ENCODE measurements around the gene SREBF2.

Gene SREBF2

DNA sequence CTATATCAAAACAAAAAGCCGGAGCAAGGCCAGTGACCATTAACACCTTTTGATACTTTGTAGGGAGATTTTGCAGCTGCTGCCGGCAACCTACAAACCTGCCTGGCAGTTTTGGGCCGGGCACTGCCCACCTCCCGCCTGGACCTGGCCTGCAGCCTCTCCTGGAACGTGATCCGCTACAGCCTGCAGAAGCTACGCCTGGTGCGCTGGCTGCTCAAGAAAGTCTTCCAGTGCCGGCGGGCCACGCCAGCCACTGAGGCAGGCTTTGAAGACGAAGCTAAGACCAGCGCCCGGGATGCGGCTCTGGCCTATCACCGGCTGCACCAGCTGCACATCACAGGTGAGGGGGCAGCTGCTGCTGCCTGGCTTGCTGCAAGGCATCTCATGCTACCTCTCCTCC lies 47.7 kb downstream of the SREBF2 start:
- DNase-seq = no peak

DNA sequence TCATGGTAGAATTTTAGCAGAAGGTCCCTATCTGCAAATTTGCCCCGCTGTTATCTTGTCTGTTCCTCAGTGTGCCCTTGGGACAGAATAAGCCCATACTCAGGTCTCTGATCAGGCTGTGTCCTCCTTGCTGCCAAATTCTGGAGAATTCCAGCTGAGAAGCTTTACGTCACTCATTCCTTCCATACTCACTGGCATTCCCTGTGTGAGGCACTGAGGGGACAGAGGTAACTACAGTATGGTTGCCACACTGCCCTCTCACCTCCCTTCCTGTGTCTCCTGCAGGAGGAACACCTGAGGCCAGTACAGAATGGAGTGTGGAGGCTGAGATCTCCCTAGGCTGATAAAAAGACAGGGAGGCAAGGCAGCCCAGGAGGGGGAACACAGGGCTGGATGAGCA lies 50.5 kb downstream of the SREBF2 start:
- no peak for DNase-seq

DNA sequence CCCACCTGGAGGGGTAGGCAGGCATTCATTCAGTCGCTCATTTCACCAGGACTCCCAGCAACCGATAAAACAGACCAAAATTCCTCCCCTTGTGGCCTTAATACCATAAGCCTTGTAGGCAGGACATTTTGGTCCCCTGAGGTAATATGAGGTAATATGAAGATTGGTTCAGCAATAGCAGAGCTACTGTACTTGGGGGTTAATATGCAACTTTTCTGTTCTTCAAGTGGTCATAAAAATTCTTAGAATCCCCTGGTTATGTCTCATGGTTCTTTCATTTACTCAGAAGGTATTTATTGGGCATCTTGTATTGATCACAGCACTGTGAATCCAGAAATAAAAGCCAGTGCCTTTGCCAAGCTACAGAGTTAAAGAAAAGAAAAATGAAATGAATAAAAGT lies 52.2 kb downstream of the SREBF2 start:
- no peak for DNase-seq

DNA sequence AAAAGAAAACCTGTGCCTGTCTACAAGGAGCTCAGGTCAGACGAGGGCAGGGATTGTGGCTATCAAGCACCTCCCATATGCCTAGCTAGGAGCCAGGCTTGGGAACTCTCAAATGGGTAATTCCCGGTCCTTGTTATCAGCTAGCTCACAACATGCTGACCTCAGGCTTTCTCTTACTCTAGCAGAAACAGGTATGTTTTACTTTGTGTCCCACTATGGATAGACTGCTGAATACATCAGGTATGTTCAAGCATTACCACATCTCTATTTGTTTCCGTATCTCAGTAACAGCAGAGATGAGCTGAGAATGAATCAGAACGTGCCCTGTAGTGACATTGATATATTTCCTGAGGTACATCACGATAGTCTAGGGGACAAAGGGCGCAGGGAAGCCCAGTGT lies 52.6 kb downstream of the SREBF2 start:
- no peak for DNase-seq

DNA sequence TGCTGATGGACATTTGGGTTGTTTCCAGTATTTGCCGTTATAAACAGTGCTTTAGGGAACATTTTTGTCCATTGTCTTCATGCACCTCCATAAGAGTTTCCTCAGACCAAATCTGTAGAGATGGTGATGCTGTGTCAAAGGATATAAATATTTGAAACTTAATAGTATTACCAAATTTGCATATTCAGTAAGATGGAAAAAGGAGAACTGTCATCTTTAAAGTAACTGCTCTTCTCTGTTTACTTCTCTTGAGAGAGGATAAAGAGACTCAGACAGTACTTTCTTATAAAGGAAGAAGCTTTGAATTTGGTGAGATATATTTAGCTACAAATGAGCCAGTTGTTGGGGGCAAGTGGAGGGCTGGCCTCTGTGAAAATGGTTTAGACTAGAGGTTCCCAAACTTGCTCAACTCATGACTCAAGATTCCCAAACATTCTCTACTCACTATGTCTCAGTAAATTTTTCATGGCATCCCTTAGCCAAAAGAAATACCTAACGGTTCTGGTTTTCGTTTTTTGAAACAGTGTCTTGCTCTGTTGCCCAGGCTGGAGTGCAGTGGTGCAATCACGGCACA lies 55.8 kb downstream of the SREBF2 start:
- no peak for DNase-seq

DNA sequence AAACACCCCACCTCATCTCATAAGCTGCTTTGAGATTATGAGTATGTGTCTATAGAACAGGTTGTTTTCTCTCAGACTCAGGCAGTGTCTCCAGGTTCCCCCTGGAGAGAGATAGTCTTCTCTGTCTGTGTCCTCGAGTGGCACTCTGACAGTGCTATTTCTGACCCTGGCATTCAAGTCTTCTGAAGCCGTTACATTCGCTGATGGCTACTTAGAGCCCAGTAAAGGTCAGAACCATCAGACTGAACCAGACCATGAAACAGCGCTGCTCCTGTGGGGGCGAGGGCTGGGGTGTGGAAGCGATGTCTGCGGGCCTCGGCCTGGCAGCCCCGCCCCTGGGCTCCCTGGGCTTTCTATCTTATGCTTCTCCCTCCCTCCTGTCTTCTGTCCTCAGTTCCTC lies 58.5 kb downstream of the SREBF2 start:
- DNase-seq = no peak

DNA sequence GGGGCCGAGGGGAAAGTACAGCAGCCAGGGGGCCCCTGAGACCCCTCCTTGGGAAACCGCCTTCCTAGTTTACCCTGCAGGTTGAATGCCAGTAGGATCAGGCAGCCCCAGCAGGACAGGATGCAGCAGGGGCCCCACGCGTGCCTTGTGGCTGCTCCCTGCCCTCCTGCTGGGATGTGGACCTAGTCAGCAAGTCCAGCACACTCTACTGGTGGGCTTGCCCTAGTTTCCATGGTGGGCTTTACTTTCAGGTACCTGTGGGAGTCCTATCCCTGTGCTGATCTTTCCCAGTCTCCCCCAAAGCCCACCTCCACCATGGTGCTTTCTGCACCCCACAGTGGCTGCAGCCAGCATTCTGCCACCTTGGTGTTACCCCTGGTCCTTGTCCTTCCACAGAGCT lies 59.8 kb downstream of the SREBF2 start:
- no peak for DNase-seq

DNA sequence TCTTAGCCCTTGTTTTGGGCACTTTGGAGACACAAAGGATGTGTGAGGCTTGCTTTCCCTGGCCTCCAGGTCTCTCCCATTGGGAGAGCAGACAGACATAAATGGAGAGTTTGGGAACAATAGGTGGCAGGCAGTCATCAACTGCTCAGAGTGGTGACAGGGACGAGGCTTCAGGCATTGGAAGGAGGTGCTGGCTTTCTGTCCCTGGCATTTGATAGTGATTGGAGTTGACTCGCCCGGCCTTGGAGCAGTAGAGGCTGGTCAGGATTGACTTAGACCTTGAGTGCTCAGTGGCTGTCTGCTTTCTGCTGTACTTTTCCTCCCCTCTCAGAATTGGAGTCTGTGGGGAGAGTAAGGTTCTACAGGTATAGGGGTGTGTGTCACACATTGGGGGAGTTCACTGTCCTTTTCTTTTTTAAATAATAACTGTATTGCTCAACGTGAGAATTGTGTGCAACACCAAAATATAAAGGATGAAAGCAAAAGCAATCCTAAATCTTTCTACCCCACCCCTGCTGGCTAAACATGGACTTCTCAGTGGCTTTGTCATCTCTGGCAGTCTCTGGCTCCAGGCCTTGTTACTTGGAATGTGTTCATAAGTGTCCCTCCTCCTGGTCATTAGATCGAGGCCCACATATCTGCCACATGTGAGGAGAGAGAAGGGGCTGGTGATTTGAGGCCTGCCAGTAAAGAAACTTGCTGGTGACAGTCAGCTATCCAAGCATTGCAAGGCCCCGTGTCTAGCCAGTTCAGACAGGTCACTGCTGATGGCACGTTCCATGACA lies 60.9 kb downstream of the SREBF2 start:
- no peak for DNase-seq

DNA sequence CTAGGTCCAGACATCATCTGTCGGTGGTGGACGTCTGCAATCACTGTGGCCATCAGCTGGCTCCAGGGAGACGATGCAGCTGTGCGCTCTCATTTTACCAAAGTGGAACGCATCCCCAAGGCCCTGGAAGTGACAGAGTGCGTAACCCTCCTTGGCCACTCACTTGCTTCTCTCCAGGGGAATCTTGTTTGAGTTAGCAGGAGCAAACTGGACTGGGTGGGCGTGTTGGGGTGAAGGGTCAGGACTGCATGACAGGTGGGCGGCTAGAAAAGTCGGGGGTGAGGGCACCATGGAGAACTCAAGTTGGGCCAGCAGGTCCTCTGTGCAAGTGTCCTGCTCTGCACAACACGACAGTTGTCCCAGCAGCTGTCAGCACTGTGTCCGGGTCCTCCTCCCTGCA lies 65.7 kb downstream of the SREBF2 start:
- DNase-seq = no peak

DNA sequence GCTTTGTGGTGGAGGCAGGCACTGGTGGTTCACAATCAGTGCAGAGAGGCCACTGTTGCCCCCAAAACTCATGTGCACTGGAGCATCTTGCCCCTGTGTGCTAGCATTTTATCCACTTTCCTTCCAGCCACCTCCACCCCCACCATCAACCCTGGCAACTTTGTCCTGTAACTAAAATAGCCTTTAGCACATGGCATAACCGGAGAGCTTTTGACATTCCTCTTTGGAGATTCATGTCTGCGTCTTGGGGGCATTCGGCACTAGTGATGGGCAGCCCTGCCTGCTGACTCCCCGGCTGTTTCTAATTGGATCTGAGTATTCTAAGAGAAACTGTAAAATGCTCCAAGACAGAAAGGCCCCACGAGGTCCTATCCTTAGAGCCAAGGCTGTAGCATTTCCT lies 66.2 kb downstream of the SREBF2 start:
- no peak for DNase-seq

DNA sequence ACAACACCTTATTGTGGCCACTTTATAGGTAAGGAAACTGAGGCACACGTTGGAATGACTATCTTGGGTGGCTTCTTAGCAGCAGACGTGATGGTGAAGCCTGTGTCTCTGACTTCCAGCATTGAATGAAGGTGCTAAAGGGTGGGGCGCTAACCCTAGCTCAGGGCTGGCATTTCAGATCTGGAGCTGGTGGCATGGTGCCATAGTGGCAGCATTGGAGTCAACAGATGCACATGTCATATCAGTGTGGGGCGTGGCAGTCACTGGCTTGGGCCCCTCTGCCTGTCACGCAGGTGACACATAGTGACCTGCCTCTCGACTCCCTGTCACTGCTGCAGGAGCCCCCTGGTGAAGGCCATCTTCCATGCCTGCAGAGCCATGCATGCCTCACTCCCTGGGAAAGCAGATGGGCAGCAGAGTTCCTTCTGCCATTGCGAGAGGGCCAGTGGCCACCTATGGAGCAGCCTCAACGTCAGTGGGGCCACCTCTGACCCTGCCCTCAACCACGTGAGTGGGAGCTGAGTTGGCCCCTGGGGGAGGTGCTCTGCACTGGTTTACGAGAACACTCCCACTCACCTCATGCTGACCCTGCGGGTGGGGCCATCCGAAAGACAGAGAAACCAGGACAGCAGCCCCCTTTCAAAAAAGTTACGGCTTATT lies 67.2 kb downstream of the SREBF2 start:
- DNase-seq = no peak

DNA sequence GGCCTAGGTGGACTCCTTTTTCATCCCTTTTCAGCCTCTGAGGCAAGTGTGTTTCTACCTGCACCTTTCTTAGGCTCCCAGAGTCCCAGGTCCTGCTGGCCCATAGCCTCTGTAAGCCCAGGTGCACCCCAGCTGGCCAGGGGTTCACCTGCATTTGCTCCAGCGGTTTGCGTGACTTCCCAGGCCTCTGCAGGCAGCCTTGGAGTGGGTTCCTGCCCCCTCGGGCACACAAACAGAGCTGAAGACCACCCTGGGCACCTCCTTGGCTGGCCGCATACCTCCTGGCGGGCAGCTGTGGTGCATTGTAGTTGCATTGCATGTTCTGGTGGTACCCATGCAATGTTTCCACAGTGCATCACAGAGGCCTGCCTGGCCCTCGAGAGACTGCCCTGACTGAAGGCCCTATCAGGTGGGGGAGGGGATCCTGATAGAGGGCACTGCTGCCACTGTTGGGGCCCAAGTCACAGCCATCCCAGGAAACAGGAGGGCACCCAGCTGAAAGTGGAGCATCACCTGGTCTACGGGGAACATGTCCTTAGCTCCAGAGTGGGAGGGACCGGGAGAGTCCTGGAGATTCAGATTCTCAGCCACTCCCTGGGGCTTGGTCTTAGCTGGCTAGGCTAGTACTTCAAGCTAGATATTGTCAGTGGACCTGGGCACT lies 67.9 kb downstream of the SREBF2 start:
- no peak for DNase-seq

DNA sequence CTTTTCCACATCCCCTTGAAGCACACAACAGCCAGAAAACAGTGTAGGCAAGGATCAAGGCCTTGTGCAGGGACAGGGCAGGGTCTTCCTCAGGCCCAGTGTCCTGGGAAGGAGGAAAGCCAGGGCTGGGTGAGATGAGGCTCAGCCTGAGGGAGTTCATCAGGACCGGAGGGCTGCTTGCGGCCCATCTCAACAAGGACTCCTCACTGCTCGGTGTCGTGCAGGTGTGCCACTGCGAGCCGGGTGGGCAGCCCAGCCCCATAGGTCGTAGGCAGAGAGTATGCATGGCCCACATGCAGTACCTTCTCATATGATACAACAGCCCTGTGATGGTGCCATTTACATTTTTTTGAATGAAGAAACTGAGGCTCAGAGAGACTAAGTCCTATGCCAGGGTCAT lies 69.1 kb downstream of the SREBF2 start:
- no peak for DNase-seq

DNA sequence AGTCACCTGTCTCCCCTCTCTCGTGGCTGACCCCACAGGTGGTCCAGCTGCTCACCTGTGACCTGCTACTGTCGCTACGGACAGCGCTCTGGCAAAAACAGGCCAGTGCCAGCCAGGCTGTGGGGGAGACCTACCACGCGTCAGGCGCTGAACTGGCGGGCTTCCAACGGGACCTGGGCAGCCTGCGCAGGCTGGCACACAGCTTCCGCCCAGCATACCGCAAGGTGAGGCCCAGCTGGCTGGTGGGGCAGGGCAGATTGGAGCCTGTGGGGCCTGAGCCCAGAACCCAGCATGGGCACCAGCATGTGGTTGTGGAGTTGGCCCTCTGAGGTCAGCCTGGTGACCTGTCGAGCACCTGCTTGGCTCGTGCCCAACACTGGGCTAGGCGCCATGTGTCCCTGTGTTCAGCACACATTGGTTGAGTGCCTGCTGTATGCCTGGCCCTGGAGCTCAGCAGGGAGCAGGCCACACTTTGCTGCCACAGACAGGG lies 70.1 kb downstream of the SREBF2 start:
- DNase-seq = no peak

DNA sequence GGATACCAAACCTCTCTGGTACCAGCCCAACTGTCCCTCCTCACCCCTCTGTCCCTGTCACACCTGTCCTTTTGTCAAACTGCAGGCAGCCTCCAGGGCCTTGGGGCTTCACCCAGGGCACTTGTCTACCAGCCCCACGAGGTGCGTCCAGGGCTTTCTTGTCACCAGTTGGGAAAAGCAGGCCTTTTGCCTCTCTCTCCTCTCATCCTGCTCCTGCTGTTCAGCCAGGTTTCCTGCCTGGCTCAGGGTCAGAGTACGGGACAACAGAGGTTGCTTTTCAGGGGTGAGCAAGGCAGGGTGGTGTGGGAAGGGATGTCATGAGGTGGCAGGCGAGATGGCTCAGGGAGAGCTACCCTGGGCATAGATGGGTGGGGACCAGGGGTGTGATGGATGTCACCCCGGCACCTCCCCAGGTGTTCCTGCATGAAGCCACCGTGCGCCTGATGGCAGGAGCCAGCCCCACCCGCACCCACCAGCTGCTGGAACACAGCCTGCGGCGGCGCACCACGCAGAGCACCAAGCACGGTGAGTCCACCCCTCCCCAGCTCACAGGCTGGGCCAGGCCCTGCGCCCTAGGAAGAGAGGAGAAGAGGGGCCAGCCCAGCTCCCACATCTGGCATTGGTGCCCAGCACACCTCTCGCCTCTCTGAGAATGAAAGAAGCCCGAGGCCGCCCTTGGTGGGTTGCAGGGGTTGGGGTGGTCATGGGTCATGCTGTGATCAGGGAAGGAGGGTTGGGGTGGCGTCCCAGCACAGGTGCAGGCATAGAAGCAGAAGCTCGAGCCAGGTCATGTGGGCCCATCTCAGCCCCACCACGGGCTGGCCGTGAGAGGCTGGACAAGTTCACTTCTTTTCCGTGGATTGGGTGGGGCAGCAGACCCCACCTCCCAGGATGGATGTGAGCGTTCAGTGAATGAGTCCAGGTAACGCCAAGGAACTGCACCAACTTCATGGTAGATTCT lies 71.8 kb downstream of the SREBF2 start:
- DNase-seq = no peak

DNA sequence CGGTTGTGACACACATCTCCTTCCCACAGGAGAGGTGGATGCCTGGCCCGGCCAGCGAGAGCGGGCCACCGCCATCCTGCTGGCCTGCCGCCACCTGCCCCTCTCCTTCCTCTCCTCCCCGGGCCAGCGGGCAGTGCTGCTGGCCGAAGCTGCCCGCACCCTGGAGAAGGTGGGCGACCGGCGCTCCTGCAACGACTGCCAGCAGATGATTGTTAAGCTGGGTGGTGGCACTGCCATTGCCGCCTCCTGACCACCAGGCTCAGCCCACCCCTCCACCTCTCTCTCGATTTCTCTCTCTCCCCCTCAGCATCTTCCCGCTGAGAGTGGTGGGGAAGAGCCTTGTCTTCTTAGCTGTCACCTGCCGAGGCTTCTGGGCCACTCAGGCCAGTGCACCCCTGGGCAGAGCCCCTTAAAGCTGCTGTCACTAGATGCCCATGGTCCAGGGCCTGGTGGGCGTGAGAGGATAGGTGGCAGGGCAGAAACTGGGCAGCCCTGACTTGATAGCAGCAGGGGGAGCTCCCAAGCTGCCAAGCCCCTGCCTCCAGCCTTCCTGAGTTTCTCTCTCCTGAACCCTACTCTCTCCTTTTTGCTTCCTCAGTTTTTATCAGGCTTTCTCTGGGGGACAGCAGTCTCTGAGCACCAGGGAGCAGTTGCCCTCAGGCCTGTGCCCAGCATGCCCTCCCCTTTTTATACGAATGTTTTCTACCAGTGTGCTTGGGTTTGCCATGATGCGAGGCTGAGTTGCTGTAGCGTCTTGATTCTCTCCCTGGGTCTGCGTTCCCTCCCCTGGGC lies 72.7 kb downstream of the SREBF2 start:
- no peak for DNase-seq

DNA sequence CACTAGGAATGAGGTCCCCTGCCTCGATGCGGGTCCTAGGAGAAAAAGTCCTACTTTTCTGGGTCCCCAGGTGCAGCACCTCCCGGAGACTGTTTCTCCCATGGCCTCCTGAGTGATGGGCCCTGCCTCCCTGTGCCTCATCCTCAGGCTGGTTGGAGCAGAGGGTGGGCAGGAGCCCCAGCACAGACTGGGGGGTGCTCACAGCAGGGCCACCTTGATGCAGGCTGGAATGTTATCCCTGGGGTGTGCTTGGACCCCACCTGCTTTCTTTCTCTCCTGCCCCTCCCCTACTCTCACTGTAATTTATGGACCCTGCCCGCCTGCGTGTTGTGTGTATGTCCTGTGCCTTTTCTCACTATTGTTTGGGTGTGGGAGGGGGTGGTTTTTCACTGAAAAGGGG lies 73.9 kb downstream of the SREBF2 start:
- no peak for DNase-seq

DNA sequence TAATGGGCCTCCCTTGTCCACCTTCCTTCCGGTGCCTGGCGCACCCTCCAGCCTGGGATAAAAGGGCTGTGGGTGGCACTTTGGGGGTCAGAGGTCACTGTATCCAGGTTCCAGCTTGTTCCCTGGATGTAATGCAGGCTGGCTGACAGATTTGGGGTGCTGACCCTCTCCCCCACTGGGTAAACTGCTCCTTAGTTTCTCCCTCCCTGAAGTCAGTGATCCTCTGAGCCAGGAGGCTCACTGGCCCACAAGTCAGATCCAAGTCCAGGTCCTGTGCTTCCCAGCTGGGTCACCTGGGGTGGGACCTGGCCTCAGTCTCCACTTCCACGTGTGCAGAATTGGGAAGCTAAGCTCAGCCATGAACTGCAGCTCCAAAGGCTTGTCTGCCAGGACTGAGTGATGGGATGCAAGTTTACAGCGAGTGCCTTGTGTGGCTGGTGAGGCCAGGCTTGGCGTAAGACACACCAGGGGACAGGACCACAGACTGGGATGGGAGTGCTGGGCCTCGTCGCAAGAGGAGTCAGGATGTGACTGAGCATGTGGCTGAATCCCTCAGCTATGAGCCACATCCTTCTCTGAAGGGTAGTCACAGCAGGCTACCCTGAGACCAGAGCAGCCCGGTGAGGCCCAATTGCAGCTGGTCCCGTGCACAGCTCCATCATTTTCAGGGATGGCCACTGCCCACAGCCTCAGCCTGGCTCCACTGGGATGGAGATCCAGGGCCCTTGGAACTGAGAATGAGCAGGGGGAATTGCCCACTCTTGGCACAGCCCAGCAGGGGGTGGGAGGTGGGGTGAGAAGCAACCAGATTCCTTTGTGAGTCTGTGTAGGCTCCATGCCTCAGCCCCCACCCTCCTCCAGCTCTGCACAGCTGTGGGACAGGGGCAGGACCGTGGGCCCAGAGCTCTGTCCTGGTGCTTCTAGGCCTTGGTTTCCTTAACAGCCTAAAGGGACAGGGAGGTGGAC lies 74.8 kb downstream of the SREBF2 start:
- DNase-seq = no peak

DNA sequence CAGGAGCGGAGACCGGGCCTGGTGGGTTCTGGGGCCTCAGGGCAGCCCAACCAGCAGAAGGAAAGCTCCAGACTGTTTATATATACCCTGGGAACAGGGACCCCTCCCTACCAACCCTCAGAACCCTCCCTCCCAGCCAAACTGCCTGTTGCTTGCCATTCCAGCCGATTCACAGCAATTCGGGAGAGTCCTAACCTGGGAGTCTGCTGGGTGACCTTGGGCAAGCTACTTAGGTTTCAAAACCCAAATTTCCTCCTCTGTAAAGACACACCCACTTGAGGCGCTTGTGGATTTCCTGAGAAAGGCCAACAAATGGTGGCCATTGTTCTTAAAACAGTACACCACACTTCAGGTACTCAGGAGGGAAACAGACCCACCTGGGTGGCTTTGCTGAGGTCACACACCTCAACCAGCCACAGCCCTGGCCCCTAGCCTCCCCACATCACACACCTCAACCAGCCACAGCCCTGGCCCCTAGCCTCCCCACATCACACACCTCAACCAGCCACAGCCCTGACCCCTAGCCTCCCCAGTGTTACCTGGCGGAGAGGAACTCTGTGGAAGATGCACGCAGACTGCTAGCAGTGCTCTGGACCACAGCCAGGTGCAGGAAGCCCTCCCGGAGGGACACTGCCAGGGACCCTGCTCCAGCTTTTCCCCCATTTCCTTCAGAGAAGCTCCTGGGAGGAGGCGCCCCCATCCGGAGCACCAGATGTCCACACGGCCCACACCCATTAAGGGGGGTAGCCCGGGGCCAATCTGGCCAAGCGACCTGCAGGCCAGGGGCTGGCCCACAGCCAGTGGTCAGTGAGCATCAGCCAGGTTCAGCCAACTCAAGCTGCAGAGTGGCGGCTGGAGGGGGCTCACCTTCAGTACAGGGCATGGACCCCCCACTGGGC lies 75.8 kb downstream of the SREBF2 start:
- DNase-seq = peak in 1 of 6 experiments; percentile 33

Measured in stimulated activated naive CD4-positive, alpha-beta T cell (primary cell).